Upper lobe of left lung (tissue), 6 donors: ENCODE measurements around the gene CUEDC2. TPM values are rescaled to one million over a fixed set of nuclear protein-coding genes. Genes with fewer than 3 reads are reported as not detected.
"Not testable (repeated sequence)": the region's sequence is repeated elsewhere in the genome, so short reads cannot be mapped to it uniquely, and the experiment has no call there.

Experiments used
- ATAC-seq, 2 donors: fragments of 200-7000 bp; cut with Tn5 transposase; one replicate each; pipeline ENCODE4 v1.9.1; 2022; ENCODE audit warnings: mild to moderate bottlenecking in 2 of 2, moderate library complexity in 2 of 2; ENCODE audit not compliant: low FRiP score in 2 of 2
- DNase-seq, 2 donors: peaks; one replicate each; pipeline ENCODE4 v3.0.0-alpha.2; 2019 to 2020
- H3K27ac ChIP-seq, 4 donors: fragments of 200-600 bp; sonication (generic); one replicate each; pipeline ENCODE4 v1.5.1; 2016 to 2019
- H3K27me3 ChIP-seq, 4 donors: fragments of 200-600 bp; sonication (generic); one replicate each; pipeline ENCODE4 v1.5.1; 2017 to 2019
- H3K36me3 ChIP-seq, 4 donors: fragments of 200-600 bp; sonication (generic); one replicate each; pipeline ENCODE4 v1.5.1; 2016 to 2019
- H3K4me1 ChIP-seq, 4 donors: fragments of 200-600 bp; sonication (generic); one replicate each; pipeline ENCODE4 v1.5.1; 2018 to 2019
- H3K4me3 ChIP-seq, 4 donors: fragments of 200-600 bp; sonication (generic); one replicate each; pipeline ENCODE4 v1.5.1; 2017 to 2019; ENCODE audit warnings: mild to moderate bottlenecking in 2 of 4, moderate library complexity in 1 of 4
- H3K9me3 ChIP-seq, 4 donors: fragments of 200-600 bp; sonication (generic); one replicate each; pipeline ENCODE4 v1.5.1; 2018 to 2019
- CTCF ChIP-seq, 6 experiments: fragments of 450-650 bp in 4 of 6; fragments of 200-600 bp in 2 of 6; sonication (generic) in 2 of 6; IDR thresholded peaks; one replicate each; pipeline ENCODE4 v1.5.1; 2016 to 2019; ENCODE audit warnings: antibody characterized with exemption in 6 of 6
- EP300 ChIP-seq, 4 donors: sonication (generic); formaldehyde crosslinking; IDR thresholded peaks; one replicate each; pipeline ENCODE4 v1.5.1; 2017; ENCODE audit warnings: antibody characterized with exemption in 4 of 4, control low read depth in 2 of 4
- POLR2A ChIP-seq, 4 donors: fragments of 450-650 bp; IDR thresholded peaks; one replicate each; pipeline ENCODE4 v1.5.1; 2016 to 2017; ENCODE audit warnings: antibody characterized with exemption in 4 of 4, mild to moderate bottlenecking in 2 of 4
- POLR2AphosphoS5 ChIP-seq, 2 donors: sonication (generic); formaldehyde crosslinking; IDR thresholded peaks; one replicate each; pipeline ENCODE4 v1.5.1; 2017; ENCODE audit warnings: antibody characterized with exemption in 2 of 2
- WGBS, 2 donors: methylation state at CpG; one replicate each; pipeline ENCODE4 v1.1.5; 2017 to 2018; 5-methylcytosine and 5-hydroxymethylcytosine counted together
- total RNA-seq, 6 donors: library from RNA; depleted of rRNA in 4 of 6; stranded (reverse); fragments of >200 nt in 4 of 6; gene quantifications; one replicate each; pipeline versions ENCODE4 v1.1.0 to v1.2.1, GENCODE V29; 2016 to 2021
- donor health status: DM: no; HTN: no; CAD: no; lungs with moderate emphysema.
- donor health status: DM: no; HTN: yes; CAD: no; lungs with severe emphysema.

The CUEDC2 gene
- total RNA-seq, 6 donors from 2014 or later = 33.1 to 67.1 (median 46.5) TPM

- Histone ChIP-seq H3K27ac (peak overlapping the region; percentile 27 to 87 (median 78)), H3K4me3 (peak overlapping the region; percentile 45 to 72 (median 61))
- 4 to 12% methylated on average over 20 to 53 of the region's 54 CpGs for WGBS, 2 donors
Measured at GRCh38 chr10:102461187-102462054, 29.0 kb upstream of the CUEDC2 start.

GRCh38 chr10:102460836-102461186 is 28.4 kb upstream of the CUEDC2 start:
- ATAC-seq (no peak), DNase-seq (no peak)
- Histone ChIP-seq H3K27me3 (no peaks in the 10 kb centered on the region), H3K4me1 (peaks cover 21 to 36% (median 32%) of the 10 kb centered on the region in 4 donors), H3K9me3 (no peaks in the 10 kb centered on the region), H3K27ac (peak overlapping the region in 3 of 4 donors; percentile 74 to 87 (median 83)), H3K4me3 (peak overlapping the region; percentile 45 to 72 (median 61)), H3K36me3 (no peaks in the 10 kb centered on the region)
- WGBS, 2 donors = 28 to 32% methylated on average over 8 of the region's 8 CpGs
- TF ChIP-seq CTCF (IDR thresholded peaks at IDR 0.05) (no peak), EP300 (IDR thresholded peaks at IDR 0.05) (no peak), POLR2A (IDR thresholded peaks at IDR 0.05) (no peak), POLR2AphosphoS5 (IDR thresholded peaks at IDR 0.05) (no peak)

More at GRCh38 chr10:102461187-102462054, 29.0 kb upstream of the CUEDC2 start:
- H3K36me3 ChIP-seq = no peaks in the 10 kb centered on the region
- TF ChIP-seq POLR2A (IDR thresholded peaks at IDR 0.05) (peak in 2 of 4 donors; percentile 48 to 88), EP300 (IDR thresholded peaks at IDR 0.05) (no peak), POLR2AphosphoS5 (IDR thresholded peaks at IDR 0.05) (peak; percentile 61)
- peaks cover 21 to 32% (median 28%) of the 10 kb centered on the region in 4 donors for H3K4me1 ChIP-seq
- H3K27me3 ChIP-seq = no peaks in the 10 kb centered on the region
- ATAC-seq (peak; percentile 94 to 95), DNase-seq (peak; percentile 97 to 99)
- no peaks in the 10 kb centered on the region for H3K9me3 ChIP-seq

GRCh38 chr10:102458656-102459055 is 26.3 kb upstream of the CUEDC2 start:
- DNase-seq (no peak), ATAC-seq (no peak)

GRCh38 chr10:102457591-102458150 is 25.3 kb upstream of the CUEDC2 start:
- peaks cover 26 to 60% (median 50%) of the 10 kb centered on the region in 4 donors for H3K4me1 ChIP-seq
- H3K36me3 ChIP-seq = no peaks in the 10 kb centered on the region
- no peak for TF ChIP-seq POLR2A (IDR thresholded peaks at IDR 0.05)
- TF ChIP-seq CTCF (IDR thresholded peaks at IDR 0.05) = no peak
- TF ChIP-seq POLR2AphosphoS5 (IDR thresholded peaks at IDR 0.05) = no peak
- no peak for TF ChIP-seq EP300 (IDR thresholded peaks at IDR 0.05)
- ATAC-seq (no peak), DNase-seq (no peak)
- no peak overlapping the region for H3K27ac ChIP-seq
- no peak overlapping the region for H3K4me3 ChIP-seq
- no peaks in the 10 kb centered on the region for H3K27me3 ChIP-seq
- 84 to 88% methylated on average over 9 of the region's 9 CpGs for WGBS, 2 donors
- no peaks in the 10 kb centered on the region for H3K9me3 ChIP-seq

More at GRCh38 chr10:102458656-102459055, 26.3 kb upstream of the CUEDC2 start:
- 75 to 76% methylated on average over 4 of the region's 4 CpGs for WGBS, 2 donors
- H3K4me1 ChIP-seq = peaks cover 29 to 54% (median 45%) of the 10 kb centered on the region in 4 donors
- TF ChIP-seq POLR2A (IDR thresholded peaks at IDR 0.05) (no peak), EP300 (IDR thresholded peaks at IDR 0.05) (no peak), POLR2AphosphoS5 (IDR thresholded peaks at IDR 0.05) (no peak), CTCF (IDR thresholded peaks at IDR 0.05) (no peak)
- no peak overlapping the region for H3K4me3 ChIP-seq
- H3K27me3 ChIP-seq = no peaks in the 10 kb centered on the region
- no peaks in the 10 kb centered on the region for H3K36me3 ChIP-seq
- H3K27ac ChIP-seq = no peak overlapping the region
- H3K9me3 ChIP-seq = no peaks in the 10 kb centered on the region

GRCh38 chr10:102455893-102456471 is 23.6 kb upstream of the CUEDC2 start:
- Histone ChIP-seq H3K27me3 (no peaks in the 10 kb centered on the region), H3K27ac (peak overlapping the region; percentile 65 to 95 (median 89)), H3K9me3 (no peaks in the 10 kb centered on the region), H3K36me3 (no peaks in the 10 kb centered on the region), H3K4me1 (peaks cover 15 to 62% (median 50%) of the 10 kb centered on the region in 4 donors), H3K4me3 (no peak overlapping the region)
- ATAC-seq (peak; percentile 72 to 82), DNase-seq (peak in 1 of 2 donors; percentile 90)
- WGBS, 2 donors = 52 to 73% methylated on average over 7 of the region's 7 CpGs
- TF ChIP-seq POLR2A (IDR thresholded peaks at IDR 0.05) = peak in 1 of 4 donors; percentile 54
- no peak for TF ChIP-seq CTCF (IDR thresholded peaks at IDR 0.05)
- peak in 2 of 4 donors; percentile 44 to 87 for TF ChIP-seq EP300 (IDR thresholded peaks at IDR 0.05)
- TF ChIP-seq POLR2AphosphoS5 (IDR thresholded peaks at IDR 0.05) = peak; percentile 51 to 58

- 32 to 45% methylated on average over 11 to 13 of the region's 13 CpGs for WGBS, 2 donors
- H3K4me3 ChIP-seq, ATAC-seq, H3K36me3 ChIP-seq, H3K9me3 ChIP-seq, H3K27me3 ChIP-seq: not testable (repeated sequence)
- H3K4me1 ChIP-seq = peaks cover 15 to 63% (median 47%) of the 10 kb centered on the region in 4 donors
- DNase-seq = peak in 1 of 2 donors; percentile 71
- H3K27ac ChIP-seq = peak overlapping the region; percentile 65 to 95 (median 89)
Measured at GRCh38 chr10:102454662-102455487, 22.5 kb upstream of the CUEDC2 start.
